Measurements from ENCODE around the gene PLBD2. TPM values are rescaled to one million over a fixed set of nuclear protein-coding genes. Genes with fewer than 3 reads are reported as not detected.
A peak's percentile ranks its signal among the peaks of the same experiment; 100 is the strongest.

The PLBD2 gene
- total and polyA plus RNA-seq, 9 of the 15 experiments (the other 6 are each of a cell fraction or from before 2014, with no cell fraction given), result 2.4 to 37.4 (median 6.0) TPM

- TF ChIP-seq TAL1 (IDR thresholded peaks at IDR 0.05), result no peak
Measured at GRCh38 chr12:113432986-113433385, 74.6 kb downstream of the PLBD2 start (continued).

- Histone ChIP-seq H4K20me1 (replicated peaks; ENCODE audit: control insufficient read depth, insufficient read depth, low read length) (no peaks in the 10 kb centered on the region), H3K36me3 (ENCODE audit: control insufficient read depth, insufficient read depth, low read length) (no peaks in the 10 kb centered on the region), H3K9me3 (replicated peaks; ENCODE audit: control insufficient read depth, insufficient read depth, low read depth, low read length) (no peaks in the 10 kb centered on the region), H3K4me1 (replicated peaks in 1 of 2; ENCODE audit: control insufficient read depth in 2 of 2, insufficient read depth in 2 of 2, low read length in 2 of 2) (peaks cover 0 to 3% of the 10 kb centered on the region in 2 experiments; a peak in 1 of 5 replicates), H3K27me3 (ENCODE audit: control insufficient read depth in 2 of 2, insufficient read depth in 2 of 2, low read length in 2 of 2) (peaks cover 3 to 18% of the 10 kb centered on the region in 2 experiments; a peak in 3 of 5 replicates), H3K9me1 (ENCODE audit: control insufficient read depth, insufficient read depth, low read length) (no peaks in the 10 kb centered on the region), H3K9ac (ENCODE audit: insufficient read depth in 1 of 2, low read depth in 2 of 2, low read length in 2 of 2) (no peak overlapping the region), H2AFZ (ENCODE audit: low read depth, low read length) (no peak overlapping the region), H3K4me2 (ENCODE audit: insufficient read depth, low read length) (no peak overlapping the region), H3K79me2 (ENCODE audit: control insufficient read depth, insufficient read depth, low read length) (no peaks in the 10 kb centered on the region), H3K27ac (ENCODE audit: extremely low read depth, low read depth, low read length) (no peak overlapping the region), H3K4me3 (no peak overlapping the region)
- ATAC-seq (no peak), FAIRE-seq (no peak), DNase-seq (ENCODE audit: extremely low read depth in 1 of 4, low spot score in 3 of 4) (no peak)
- intact Hi-C loops (cut with micrococcal nuclease), result no loop called here
- 7% methylated on average over 3 of the region's 5 CpGs for WGBS (ENCODE audit: insufficient coverage, low coverage, missing lambda C conversion rate)
- TF ChIP-seq RBM14 (IDR thresholded peaks at IDR 0.05; ENCODE audit: borderline replicate concordance, insufficient read depth, low read depth, low read length) (no peak), REST (IDR thresholded peaks at IDR 0.05; ENCODE audit: borderline replicate concordance) (0 out of 2 replicates have a peak, but pooled peaks have one; percentile 8), REST (CRISPR knock-in tag; IDR thresholded peaks at IDR 0.05; ENCODE audit: low read depth) (no peak)
- no TSS peak for BruUV-seq (replicated peaks)
- POLR2A ChIA-PET, result interaction anchor here (0.6 kb wide), 1 partner anchor 208 kb away, joined by 3 read pairs; no protein-coding TSS in a partner anchor
- in situ Hi-C loops (cut with MboI), result no loop called here
- CTCF ChIA-PET (ENCODE audit: low intra/inter-chr PET ratio), result no interaction called here
Measured at GRCh38 chr12:113435367-113435766, 77.0 kb downstream of the PLBD2 start.

All from K562 (cell line).